Right lobe of liver (tissue), 6 donors: ENCODE measurements around the gene SH2D4B. TPM values are rescaled to one million over a fixed set of nuclear protein-coding genes. Genes with fewer than 3 reads are reported as not detected.

Source experiments
- ATAC-seq, 4 donors: fragments of 200-7000 bp; cut with Tn5 transposase; one replicate each; pipeline ENCODE4 v1.9.1; 2020; ENCODE audit warnings: mild to moderate bottlenecking in 4 of 4, moderate library complexity in 4 of 4
- DNase-seq, 3 donors: peaks; one replicate each; pipeline ENCODE4 v3.0.0-alpha.2; 2020
- H3K27ac ChIP-seq, 3 donors: fragments of 200-600 bp; one replicate each; pipeline ENCODE4 v1.8.0; 2022
- H3K27me3 ChIP-seq, 2 donors: fragments of 200-600 bp; one replicate each; pipeline ENCODE4 v1.8.0; 2022
- H3K36me3 ChIP-seq, 4 donors: fragments of 200-600 bp; sonication (generic) in 1 of 4; one replicate each; pipeline versions ENCODE4 v1.5.1 to v1.8.0; 2017 to 2022; ENCODE audit warnings: control low read depth in 1 of 4
- H3K4me1 ChIP-seq, 4 donors: fragments of 200-600 bp; sonication (generic) in 1 of 4; one replicate each; pipeline versions ENCODE4 v1.5.1 to v1.8.0; 2017 to 2022; ENCODE audit warnings: control low read depth in 1 of 4
- H3K4me3 ChIP-seq, 3 donors: fragments of 200-600 bp; one replicate each; pipeline ENCODE4 v1.8.0; 2022
- H3K9me3 ChIP-seq, 4 donors: fragments of 200-600 bp; sonication (generic) in 1 of 4; one replicate each; pipeline versions ENCODE4 v1.5.1 to v1.8.0; 2017 to 2022; ENCODE audit warnings: control low read depth in 1 of 4
- CTCF ChIP-seq, 4 donors: fragments of 200-600 bp in 3 of 4; fragments of 450-650 bp in 1 of 4; IDR thresholded peaks; one replicate each; pipeline versions ENCODE4 v1.5.1 to v1.8.0; 2016 to 2022; ENCODE audit warnings: antibody characterized with exemption in 4 of 4, mild to moderate bottlenecking in 2 of 4
- POLR2A ChIP-seq: fragments of 450-650 bp; IDR thresholded peaks from one replicate; pipeline ENCODE4 v1.6.1; 2017; ENCODE audit warnings: antibody characterized with exemption, mild to moderate bottlenecking
- WGBS: methylation state at CpG from one replicate; pipeline ENCODE4 v1.1.6; 2018; ENCODE audit warnings: low coverage, low lambda C conversion rate; ENCODE audit not compliant: insufficient coverage; ENCODE audit errors: missing lambda C conversion rate; 5-methylcytosine and 5-hydroxymethylcytosine counted together
- intact Hi-C, 2 donors: fragments of 100-400 bp; cut with DNase I; formaldehyde crosslinking; loops; one replicate each; pipeline versions ENCODE4 v1.11.2 to v1.14.1; 2022
- total RNA-seq, 6 experiments: library from RNA; depleted of rRNA in 2 of 6; stranded (reverse); fragments of >200 nt in 2 of 6; fragmentation: NEBNext Ultra II Directional in 3 of 6; extraction: Animal tissue kit (Norgen Biotek cat#: 25700) in 3 of 6; gene quantifications; one replicate each; pipeline versions ENCODE4 v1.1.0 to v1.2.4, GENCODE V29; 2016 to 2023
- donor health status: DM: no; HTN: yes; CAD: no.
- donor health status: DM: no; HTN: no; CAD: no.
- donor health status: DM: no; HTN: no; CAD: no.
- donor health status: DM: no; HTN: yes; CAD: no.
- donor health status: DM: no; HTN: yes; CAD: no.

SH2D4B gene
- total RNA-seq, 6 experiments from 2014 or later, result not detected

GRCh38 chr10:80693565-80693964 lies 155.9 kb downstream of the SH2D4B start:
- no peak overlapping the region for H3K27ac ChIP-seq
- H3K27me3 ChIP-seq, result no peaks in the 10 kb centered on the region
- DNase-seq (no peak), ATAC-seq (no peak)
- no CpG with 5 or more reads among the region's 3 CpGs for WGBS
- intact Hi-C loops, result loop anchor here in 1 of 2 donors (10.0 kb wide), 1 partner anchor 231 kb away; no protein-coding TSS in a partner anchor
- H3K36me3 ChIP-seq, result no peaks in the 10 kb centered on the region
- H3K4me1 ChIP-seq, result no peaks in the 10 kb centered on the region
- no peak overlapping the region for H3K4me3 ChIP-seq
- H3K9me3 ChIP-seq, result no peaks in the 10 kb centered on the region
- TF ChIP-seq POLR2A, result no peak
- no peak for TF ChIP-seq CTCF (IDR thresholded peaks at IDR 0.05)

- Histone ChIP-seq H3K4me3 (no peak overlapping the region), H3K4me1 (no peaks in the 10 kb centered on the region), H3K9me3 (no peaks in the 10 kb centered on the region), H3K27ac (no peak overlapping the region), H3K36me3 (no peaks in the 10 kb centered on the region), H3K27me3 (no peaks in the 10 kb centered on the region)
- ATAC-seq (no peak), DNase-seq (no peak)
- WGBS, result 50% methylated on average over 2 of the region's 5 CpGs
- intact Hi-C loops, result loop anchor here in 1 of 2 donors (10.0 kb wide), 1 partner anchor 230 kb away; no protein-coding TSS in a partner anchor
- TF ChIP-seq POLR2A, result no peak
- TF ChIP-seq CTCF (IDR thresholded peaks at IDR 0.05), result no peak
Measured at GRCh38 chr10:80694930-80695329, 157.2 kb downstream of the SH2D4B start.

Other genes with a start within 250 kb of the SH2D4B start
- gene MAT1A, start 248.2 kb upstream of the SH2D4B start, total RNA-seq, result 1,000 to 10,000 TPM in 2 of 6 experiments, 100 to 1,000 TPM in 4; 430 to 1,200 (median 741) TPM
- not detected for gene DYDC1, start 181.1 kb upstream of the SH2D4B start, total RNA-seq
- 1 to 10 TPM in 2 of 6 experiments, under 1 TPM in 2, not detected in 2; 0.34 to 2.5 (median 0.84) TPM for gene DYDC2, start 181.1 kb upstream of the SH2D4B start, total RNA-seq
- 10 to 100 TPM; 41.3 to 89.8 (median 80.5) TPM for gene PRXL2A, start 129.4 kb upstream of the SH2D4B start, total RNA-seq
- gene TSPAN14, start 83.6 kb upstream of the SH2D4B start, total RNA-seq, result 10 to 100 TPM; 22.1 to 39.0 (median 28.4) TPM